Measurements from ENCODE around the gene CILP2.

DNA sequence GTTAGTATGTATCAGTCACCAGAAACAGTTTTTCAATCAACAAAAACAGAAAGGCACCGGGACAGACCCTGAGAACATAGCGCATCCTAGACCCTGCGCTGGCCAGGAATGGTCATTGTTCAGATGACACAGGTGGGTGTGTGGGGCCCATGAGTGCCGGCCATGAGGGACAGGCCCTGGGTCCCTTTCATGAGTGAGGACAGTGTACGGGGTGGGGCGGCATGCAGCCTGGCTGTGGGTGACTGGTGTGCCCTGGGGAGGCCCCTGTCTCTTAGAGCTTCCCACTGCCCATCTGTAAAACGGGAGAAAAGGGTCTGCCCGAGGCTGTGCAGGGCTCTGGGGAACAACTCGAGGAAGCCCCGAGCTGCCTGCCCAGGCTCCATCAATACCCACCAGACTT lies 54.6 kb downstream of the CILP2 start:
- TF ChIP-seq, protein P1, sequence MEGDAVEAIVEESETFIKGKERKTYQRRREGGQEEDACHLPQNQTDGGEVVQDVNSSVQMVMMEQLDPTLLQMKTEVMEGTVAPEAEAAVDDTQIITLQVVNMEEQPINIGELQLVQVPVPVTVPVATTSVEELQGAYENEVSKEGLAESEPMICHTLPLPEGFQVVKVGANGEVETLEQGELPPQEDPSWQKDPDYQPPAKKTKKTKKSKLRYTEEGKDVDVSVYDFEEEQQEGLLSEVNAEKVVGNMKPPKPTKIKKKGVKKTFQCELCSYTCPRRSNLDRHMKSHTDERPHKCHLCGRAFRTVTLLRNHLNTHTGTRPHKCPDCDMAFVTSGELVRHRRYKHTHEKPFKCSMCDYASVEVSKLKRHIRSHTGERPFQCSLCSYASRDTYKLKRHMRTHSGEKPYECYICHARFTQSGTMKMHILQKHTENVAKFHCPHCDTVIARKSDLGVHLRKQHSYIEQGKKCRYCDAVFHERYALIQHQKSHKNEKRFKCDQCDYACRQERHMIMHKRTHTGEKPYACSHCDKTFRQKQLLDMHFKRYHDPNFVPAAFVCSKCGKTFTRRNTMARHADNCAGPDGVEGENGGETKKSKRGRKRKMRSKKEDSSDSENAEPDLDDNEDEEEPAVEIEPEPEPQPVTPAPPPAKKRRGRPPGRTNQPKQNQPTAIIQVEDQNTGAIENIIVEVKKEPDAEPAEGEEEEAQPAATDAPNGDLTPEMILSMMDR (IDR thresholded peaks at IDR 0.05): no peak
- no peak for TF ChIP-seq EP300 (IDR thresholded peaks at IDR 0.05)
- no peak for TF ChIP-seq POLR2A (IDR thresholded peaks at IDR 0.05)
- TF ChIP-seq POLR2AphosphoS5 (IDR thresholded peaks at IDR 0.05): no peak
